ENCODE measurements around the gene WDR31. TPM values are rescaled to one million over a fixed set of nuclear protein-coding genes. Genes with fewer than 3 reads are reported as not detected.

The WDR31 gene
- polyA plus RNA-seq, 2 of the 4 experiments (the other 2 are of a cell fraction) = 1.9 to 2.9 TPM

DNA sequence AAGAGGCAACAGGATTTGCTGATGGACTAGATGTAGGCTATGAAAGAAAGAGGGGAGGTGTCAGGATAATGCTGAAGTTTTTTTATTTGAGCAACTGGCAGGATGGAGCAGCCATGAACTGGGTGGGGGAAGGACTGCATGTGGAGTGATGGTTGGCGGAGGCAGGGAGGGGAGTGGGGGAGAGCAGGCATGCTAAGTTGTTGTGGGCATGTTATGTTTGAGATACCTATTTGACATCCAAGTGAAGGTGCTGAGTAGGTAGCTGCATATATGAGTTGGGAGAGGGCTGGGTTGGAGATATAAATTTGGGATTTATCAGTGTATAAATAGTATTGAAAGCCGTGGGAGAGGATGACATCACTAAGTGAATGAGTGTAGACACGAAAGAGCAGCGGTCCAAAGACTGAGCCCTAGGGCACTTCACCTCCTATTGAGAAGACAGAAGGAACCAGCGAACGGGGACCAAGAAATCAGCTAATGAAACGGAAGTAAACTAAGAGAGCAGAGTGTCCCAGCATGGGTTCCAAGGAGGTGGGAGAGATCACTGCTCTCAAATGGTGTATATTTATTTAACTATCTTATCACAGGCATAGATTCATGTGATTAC is 16.7 kb upstream of the WDR31 start:
- H3K4me2 ChIP-seq = no peak overlapping the region
- no peak overlapping the region for H3K4me3 ChIP-seq
- POLR2A ChIA-PET = interaction anchor here (0.6 kb wide), 1 partner anchor 17 kb away, joined by 3 read pairs; the partner anchor contains the start of gene WDR31
- TF ChIP-seq, protein P1, sequence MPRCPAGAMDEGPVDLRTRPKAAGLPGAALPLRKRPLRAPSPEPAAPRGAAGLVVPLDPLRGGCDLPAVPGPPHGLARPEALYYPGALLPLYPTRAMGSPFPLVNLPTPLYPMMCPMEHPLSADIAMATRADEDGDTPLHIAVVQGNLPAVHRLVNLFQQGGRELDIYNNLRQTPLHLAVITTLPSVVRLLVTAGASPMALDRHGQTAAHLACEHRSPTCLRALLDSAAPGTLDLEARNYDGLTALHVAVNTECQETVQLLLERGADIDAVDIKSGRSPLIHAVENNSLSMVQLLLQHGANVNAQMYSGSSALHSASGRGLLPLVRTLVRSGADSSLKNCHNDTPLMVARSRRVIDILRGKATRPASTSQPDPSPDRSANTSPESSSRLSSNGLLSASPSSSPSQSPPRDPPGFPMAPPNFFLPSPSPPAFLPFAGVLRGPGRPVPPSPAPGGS (IDR thresholded peaks at IDR 0.05) = no peak
- TF ChIP-seq FOSB (CRISPR knock-in tag; IDR thresholded peaks at IDR 0.05) (no peak), USF2 (IDR thresholded peaks at IDR 0.05) (no peak), HES2 (IDR thresholded peaks at IDR 0.05) (no peak), RCOR1 (IDR thresholded peaks at IDR 0.05; ENCODE audit: low read depth, low read length) (no peak), NPAS2 (CRISPR knock-in tag; IDR thresholded peaks at IDR 0.05; ENCODE audit: borderline replicate concordance) (no peak), ESRRA (IDR thresholded peaks at IDR 0.05; ENCODE audit: borderline replicate concordance, low read length) (no peak), MYC (IDR thresholded peaks at IDR 0.05; ENCODE audit: borderline replicate concordance, low read length) (no peak), EHMT2 (IDR thresholded peaks at IDR 0.05; ENCODE audit: low read depth) (no peak), E2F6 (IDR thresholded peaks at IDR 0.05; ENCODE audit: borderline replicate concordance, low read depth) (no peak)
- TF ChIP-seq, protein P2, sequence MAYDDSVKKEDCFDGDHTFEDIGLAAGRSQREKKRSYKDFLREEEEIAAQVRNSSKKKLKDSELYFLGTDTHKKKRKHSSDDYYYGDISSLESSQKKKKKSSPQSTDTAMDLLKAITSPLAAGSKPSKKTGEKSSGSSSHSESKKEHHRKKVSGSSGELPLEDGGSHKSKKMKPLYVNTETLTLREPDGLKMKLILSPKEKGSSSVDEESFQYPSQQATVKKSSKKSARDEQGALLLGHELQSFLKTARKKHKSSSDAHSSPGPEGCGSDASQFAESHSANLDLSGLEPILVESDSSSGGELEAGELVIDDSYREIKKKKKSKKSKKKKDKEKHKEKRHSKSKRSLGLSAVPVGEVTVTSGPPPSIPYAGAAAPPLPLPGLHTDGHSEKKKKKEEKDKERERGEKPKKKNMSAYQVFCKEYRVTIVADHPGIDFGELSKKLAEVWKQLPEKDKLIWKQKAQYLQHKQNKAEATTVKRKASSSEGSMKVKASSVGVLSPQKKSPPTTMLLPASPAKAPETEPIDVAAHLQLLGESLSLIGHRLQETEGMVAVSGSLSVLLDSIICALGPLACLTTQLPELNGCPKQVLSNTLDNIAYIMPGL (CRISPR knock-in tag; IDR thresholded peaks at IDR 0.05; ENCODE audit: borderline replicate concordance) = no peak
- TF ChIP-seq, protein P3, sequence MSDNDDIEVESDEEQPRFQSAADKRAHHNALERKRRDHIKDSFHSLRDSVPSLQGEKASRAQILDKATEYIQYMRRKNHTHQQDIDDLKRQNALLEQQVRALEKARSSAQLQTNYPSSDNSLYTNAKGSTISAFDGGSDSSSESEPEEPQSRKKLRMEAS (IDR thresholded peaks at IDR 0.05) = no peak
- peaks cover 13% of the 10 kb centered on the region for H3K4me1 ChIP-seq
- H3K9me3 ChIP-seq = no peaks in the 10 kb centered on the region
- CTCF ChIA-PET = interaction anchor here (1.0 to 2.8 kb wide), 3 partner anchors 10 to 45 kb away, joined by 3 to 7 read pairs (median 4); partner anchors contain the start of genes ALAD and WDR31
- DNase-seq (ENCODE audit: low read depth in 1 of 2, low spot score in 1 of 2) (no peak), FAIRE-seq (no peak), ATAC-seq (no peak)
- H3K27ac ChIP-seq = no peak overlapping the region
- 52% methylated on average over 7 of the region's 7 CpGs for WGBS (ENCODE audit: missing lambda C conversion rate)

DNA sequence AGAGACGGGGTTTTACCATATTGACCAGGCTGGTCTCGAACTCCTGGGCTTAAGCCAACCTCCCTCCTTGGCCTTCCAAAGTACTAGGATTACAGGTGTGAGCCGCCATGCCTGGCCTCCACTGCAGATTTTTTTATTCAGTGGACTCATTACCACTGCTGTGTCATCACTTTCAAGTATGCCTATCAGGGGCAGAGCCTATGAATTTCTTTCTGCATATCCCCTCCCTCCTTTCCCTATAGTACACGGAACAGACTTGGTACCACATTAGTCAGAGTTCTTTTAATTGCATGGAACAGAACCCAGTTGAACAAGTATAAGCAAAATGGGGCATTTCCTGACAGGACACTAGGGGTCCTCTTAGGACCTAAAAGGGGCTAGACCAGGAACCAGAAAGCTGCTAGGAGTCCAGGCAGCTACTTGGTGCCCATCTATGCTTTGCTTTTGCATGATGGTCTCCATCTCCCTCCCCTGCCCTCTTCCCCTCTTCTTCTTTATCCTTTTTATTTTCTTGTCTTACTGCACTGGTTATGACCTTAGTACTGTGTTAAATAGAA is 15.0 kb upstream of the WDR31 start:
- peaks cover under 1% of the 10 kb centered on the region; the same call in 1 of the 3 replicates for H3K4me1 ChIP-seq
- ChIA-PET CTCF (interaction anchor here (0.6 to 2.8 kb wide), 3 partner anchors 12 to 49 kb away, joined by 3 to 7 read pairs (median 4); no protein-coding TSS in a partner anchor), POLR2A (no interaction called here)
- peak; percentile 48 to 78; a peak in 4 of 6 replicates for ATAC-seq
- TF ChIP-seq, protein P4, sequence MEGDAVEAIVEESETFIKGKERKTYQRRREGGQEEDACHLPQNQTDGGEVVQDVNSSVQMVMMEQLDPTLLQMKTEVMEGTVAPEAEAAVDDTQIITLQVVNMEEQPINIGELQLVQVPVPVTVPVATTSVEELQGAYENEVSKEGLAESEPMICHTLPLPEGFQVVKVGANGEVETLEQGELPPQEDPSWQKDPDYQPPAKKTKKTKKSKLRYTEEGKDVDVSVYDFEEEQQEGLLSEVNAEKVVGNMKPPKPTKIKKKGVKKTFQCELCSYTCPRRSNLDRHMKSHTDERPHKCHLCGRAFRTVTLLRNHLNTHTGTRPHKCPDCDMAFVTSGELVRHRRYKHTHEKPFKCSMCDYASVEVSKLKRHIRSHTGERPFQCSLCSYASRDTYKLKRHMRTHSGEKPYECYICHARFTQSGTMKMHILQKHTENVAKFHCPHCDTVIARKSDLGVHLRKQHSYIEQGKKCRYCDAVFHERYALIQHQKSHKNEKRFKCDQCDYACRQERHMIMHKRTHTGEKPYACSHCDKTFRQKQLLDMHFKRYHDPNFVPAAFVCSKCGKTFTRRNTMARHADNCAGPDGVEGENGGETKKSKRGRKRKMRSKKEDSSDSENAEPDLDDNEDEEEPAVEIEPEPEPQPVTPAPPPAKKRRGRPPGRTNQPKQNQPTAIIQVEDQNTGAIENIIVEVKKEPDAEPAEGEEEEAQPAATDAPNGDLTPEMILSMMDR (IDR thresholded peaks at IDR 0.05) = 0 out of 3 replicates have a peak, but pooled peaks have one; percentile 14
- TF ChIP-seq ZC3H11A (IDR thresholded peaks at IDR 0.05) (no peak), RAD21 (conservative IDR thresholded peaks at IDR 0.05 in 1 of 2, IDR thresholded peaks at IDR 0.05 in 1 of 2) (peak; percentile 21 to 51; a peak in 2 of 5 replicates)
- no peak overlapping the region for H3K4me2 ChIP-seq
- no peak overlapping the region for H3K27ac ChIP-seq
- H3K4me3 ChIP-seq = no peak overlapping the region
- 38% methylated on average over 4 of the region's 4 CpGs for WGBS (ENCODE audit: missing lambda C conversion rate)
- H3K9me3 ChIP-seq = no peaks in the 10 kb centered on the region
- peak in 1 of 2 experiments; percentile 50 for DNase-seq (ENCODE audit: low read depth in 1 of 2, low spot score in 1 of 2)
- no peak for FAIRE-seq

Data from A549 (cell line).